ACHN (cell line): ENCODE results near the gene IL17RB.

Source experiments
- DNase-seq: peaks from one replicate; pipeline ENCODE4 v3.0.0-alpha.2; 2015
- in situ Hi-C: cut with HindIII; loops from 2 replicates; pipeline ENCODE4 v1.10.0; 2017; ENCODE audit warnings: low sequenced_read_pairs, low pct_ligation_motif_present, low pct_unique_long_range_greater_than_20kb

IL17RB gene

GRCh38 chr3:53846134-53846850 lies at the start of gene IL17RB, which contains the start of gene CHDH:
IL17RB (plus strand) TSS chr3:53846568; CDS start chr3:53846589, 21 bp downstream.
CHDH (minus strand) TSS chr3:53846419; CDS start chr3:53824008, 22,411 bp downstream.
- in situ Hi-C loops, result no loop called here
- DNase-seq, result peak; percentile 51

- DNase-seq, result no peak
- in situ Hi-C loops, result no loop called here
Measured at GRCh38 chr3:53798144-53798543, 48.2 kb upstream of the IL17RB start.

GRCh38 chr3:53799338-53799865 lies 47.0 kb upstream of the IL17RB start:
- in situ Hi-C loops, result no loop called here
- no peak for DNase-seq

GRCh38 chr3:53800041-53800906 lies 46.1 kb upstream of the IL17RB start:
- in situ Hi-C loops, result no loop called here
- no peak for DNase-seq

GRCh38 chr3:53801319-53801718 lies 45.0 kb upstream of the IL17RB start:
- in situ Hi-C loops, result no loop called here

GRCh38 chr3:53802256-53802880 lies 44.0 kb upstream of the IL17RB start:
- in situ Hi-C loops, result no loop called here
- DNase-seq, result no peak

More at GRCh38 chr3:53801319-53801718, 45.0 kb upstream of the IL17RB start:
- no peak for DNase-seq

- DNase-seq, result no peak
- in situ Hi-C loops, result no loop called here
Measured at GRCh38 chr3:53803124-53803815, 43.1 kb upstream of the IL17RB start.

- no peak for DNase-seq
Measured at GRCh38 chr3:53803816-53804695, 42.3 kb upstream of the IL17RB start.

GRCh38 chr3:53804697-53805462 lies 41.5 kb upstream of the IL17RB start:
- DNase-seq, result peak; percentile 77
- in situ Hi-C loops, result no loop called here

More at GRCh38 chr3:53803816-53804695, 42.3 kb upstream of the IL17RB start:
- in situ Hi-C loops, result no loop called here

- in situ Hi-C loops, result no loop called here
- DNase-seq, result no peak
Measured at GRCh38 chr3:53805463-53806159, 40.8 kb upstream of the IL17RB start.

- in situ Hi-C loops, result no loop called here
- peak; percentile 92 for DNase-seq
Measured at GRCh38 chr3:53806182-53807116, 39.9 kb upstream of the IL17RB start.

- in situ Hi-C loops, result no loop called here
- no peak for DNase-seq
Measured at GRCh38 chr3:53807117-53807810, 39.1 kb upstream of the IL17RB start.

GRCh38 chr3:53808496-53808895 lies 37.9 kb upstream of the IL17RB start:
- in situ Hi-C loops, result no loop called here
- DNase-seq, result no peak

GRCh38 chr3:53809267-53809666 lies 37.1 kb upstream of the IL17RB start:
- in situ Hi-C loops, result no loop called here
- DNase-seq, result no peak
